Body of pancreas (tissue), 4 donors: ENCODE results near the gene RAMP1. TPM values are rescaled to one million over a fixed set of nuclear protein-coding genes. Genes with fewer than 3 reads are reported as not detected.

ENCODE experiments used
- ATAC-seq: fragments of 150-250 bp; one replicate; pipeline ENCODE4 v1.9.1; 2016
- DNase-seq, 4 donors: peaks; one replicate each; pipeline ENCODE4 v3.0.0-alpha.2; 2019
- H3K27ac ChIP-seq, 4 donors: fragments of 200-600 bp; sonication (generic); 1 replicate in 3 of 4; 2 replicates in 1 of 4; pipeline versions ENCODE4 v1.5.1 to v1.6.1; 2016 to 2019; ENCODE audit warnings: mild to moderate bottlenecking in 1 of 4, mixed read lengths in 1 of 4, moderate library complexity in 1 of 4
- H3K27me3 ChIP-seq, 2 donors: fragments of 200-600 bp; sonication (generic); one replicate each; pipeline ENCODE4 v1.6.0; 2016; ENCODE audit warnings: mild to moderate bottlenecking in 1 of 2
- H3K36me3 ChIP-seq, 2 donors: fragments of 200-600 bp; sonication (generic); replicated peaks in 1 of 2; 2 replicates each; pipeline ENCODE4 v1.5.1; 2016; ENCODE audit warnings: low read depth in 2 of 2; ENCODE audit not compliant: insufficient read depth in 1 of 2
- H3K4me1 ChIP-seq: fragments of 200-600 bp; sonication (generic); one replicate; pipeline ENCODE4 v1.6.0; 2016
- H3K4me3 ChIP-seq, 2 donors: fragments of 200-600 bp; sonication (generic); 1 replicate in 1 of 2; 2 replicates in 1 of 2; pipeline ENCODE4 v1.5.1; 2016 to 2019
- H3K9me3 ChIP-seq, 3 donors: fragments of 200-600 bp; sonication (generic); 1 replicate in 2 of 3; 2 replicates in 1 of 3; pipeline ENCODE4 v1.5.1; 2016
- POLR2A ChIP-seq, 3 donors: fragments of 450-650 bp; IDR thresholded peaks; one replicate each; pipeline ENCODE4 v1.6.1; 2016; ENCODE audit warnings: antibody characterized with exemption in 3 of 3, mild to moderate bottlenecking in 2 of 3
- WGBS, 2 donors: methylation state at CpG; one replicate each; pipeline ENCODE4 v1.1.5; 2017; 5-methylcytosine and 5-hydroxymethylcytosine counted together
- intact Hi-C: fragments of 100-400 bp; cut with DNase I; formaldehyde crosslinking; loops from one replicate; pipeline ENCODE4 v1.15.1; 2023
- total RNA-seq, 2 donors: library from RNA; depleted of rRNA; stranded (reverse); fragments of >200 nt; gene quantifications; one replicate each; pipeline ENCODE4 v1.1.0, GENCODE V29; 2016
- TF ChIP-seq, protein P1 (sequence below), 7 experiments: fragments of 450-650 bp in 4 of 7; fragments of 200-600 bp in 3 of 7; sonication (generic) in 3 of 7; IDR thresholded peaks; one replicate each; pipeline ENCODE4 v1.5.1; 2016 to 2019; ENCODE audit warnings: antibody characterized with exemption in 7 of 7

RAMP1 gene
- total RNA-seq, 2 donors from 2014 or later, result 74.2 to 85.4 TPM

DNA sequence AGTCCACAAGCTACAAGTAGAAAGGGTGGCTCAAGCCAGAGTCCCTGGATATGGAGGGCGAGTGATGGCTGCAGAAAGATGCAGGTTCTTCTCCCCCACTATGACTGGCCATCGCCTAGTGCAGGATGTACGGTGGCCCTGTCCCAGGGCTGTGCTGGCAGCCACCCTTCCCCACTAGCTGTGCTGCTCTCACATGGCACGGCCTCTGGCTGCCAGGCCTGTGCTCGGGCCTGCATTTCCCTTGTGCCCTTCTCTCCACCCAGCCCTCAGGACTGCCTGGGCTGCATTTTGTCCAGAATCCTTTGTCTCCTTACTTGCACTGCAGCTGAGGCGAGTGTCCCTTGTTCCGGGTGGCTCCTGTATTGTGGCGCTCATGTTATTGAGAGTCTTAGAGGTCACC, 1.6 kb upstream of the RAMP1 start:
- ATAC-seq (no peak), DNase-seq (peak in 1 of 4 donors; percentile 11)
- Histone ChIP-seq H3K27me3 (no peaks in the 10 kb centered on the region), H3K4me3 (no peak overlapping the region), H3K27ac (no peak overlapping the region), H3K9me3 (no peaks in the 10 kb centered on the region), H3K36me3 (no peaks in the 10 kb centered on the region), H3K4me1 (peaks cover 32% of the 10 kb centered on the region)
- WGBS, 2 donors, result 70 to 74% methylated on average over 7 to 8 of the region's 8 CpGs
- intact Hi-C loops, result loop anchor here (5.0 kb wide), 1 partner anchor 405 kb away; no protein-coding TSS in a partner anchor
- no peak for TF ChIP-seq POLR2A (IDR thresholded peaks at IDR 0.05)
- TF ChIP-seq, protein P1, sequence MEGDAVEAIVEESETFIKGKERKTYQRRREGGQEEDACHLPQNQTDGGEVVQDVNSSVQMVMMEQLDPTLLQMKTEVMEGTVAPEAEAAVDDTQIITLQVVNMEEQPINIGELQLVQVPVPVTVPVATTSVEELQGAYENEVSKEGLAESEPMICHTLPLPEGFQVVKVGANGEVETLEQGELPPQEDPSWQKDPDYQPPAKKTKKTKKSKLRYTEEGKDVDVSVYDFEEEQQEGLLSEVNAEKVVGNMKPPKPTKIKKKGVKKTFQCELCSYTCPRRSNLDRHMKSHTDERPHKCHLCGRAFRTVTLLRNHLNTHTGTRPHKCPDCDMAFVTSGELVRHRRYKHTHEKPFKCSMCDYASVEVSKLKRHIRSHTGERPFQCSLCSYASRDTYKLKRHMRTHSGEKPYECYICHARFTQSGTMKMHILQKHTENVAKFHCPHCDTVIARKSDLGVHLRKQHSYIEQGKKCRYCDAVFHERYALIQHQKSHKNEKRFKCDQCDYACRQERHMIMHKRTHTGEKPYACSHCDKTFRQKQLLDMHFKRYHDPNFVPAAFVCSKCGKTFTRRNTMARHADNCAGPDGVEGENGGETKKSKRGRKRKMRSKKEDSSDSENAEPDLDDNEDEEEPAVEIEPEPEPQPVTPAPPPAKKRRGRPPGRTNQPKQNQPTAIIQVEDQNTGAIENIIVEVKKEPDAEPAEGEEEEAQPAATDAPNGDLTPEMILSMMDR (IDR thresholded peaks at IDR 0.05), result no peak

DNA sequence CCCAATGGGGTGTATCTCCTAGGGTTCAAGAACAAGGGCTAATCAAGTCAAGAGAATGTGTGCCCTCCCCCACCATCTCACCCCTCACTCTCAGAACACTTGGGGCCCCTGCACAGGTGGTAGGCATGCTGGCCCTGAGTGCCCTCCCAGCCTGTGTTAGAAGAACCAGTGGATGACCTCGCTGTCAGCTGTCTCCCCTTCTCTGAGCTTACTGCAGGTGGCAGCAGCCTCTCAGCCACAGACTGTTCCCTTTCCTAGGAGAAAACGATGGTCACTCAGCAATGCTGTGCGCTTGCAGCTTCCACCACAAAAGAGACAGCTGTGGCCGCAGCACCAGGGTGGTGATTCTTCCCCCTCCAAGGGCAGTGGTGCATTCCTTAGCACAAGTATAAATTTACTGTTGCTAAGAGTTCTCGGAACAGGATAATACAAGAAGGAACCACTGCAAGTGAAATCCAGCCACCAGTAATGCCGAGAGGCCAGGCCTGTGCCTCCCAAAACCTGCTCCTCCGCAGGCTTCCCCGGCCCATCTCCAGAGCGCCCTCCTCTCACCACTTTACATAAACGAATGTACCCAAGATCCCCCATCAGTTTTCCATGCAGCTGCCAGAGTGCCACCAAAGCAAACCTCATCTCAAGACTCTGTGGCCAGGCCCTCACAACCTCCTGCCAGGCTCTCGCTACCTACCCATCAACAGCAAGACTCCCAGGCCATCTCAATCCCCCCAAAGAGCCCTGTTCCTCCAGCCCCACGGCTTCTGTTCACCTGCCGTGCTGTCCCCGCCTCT, 935 bp upstream of the RAMP1 start:
- Histone ChIP-seq H3K4me3 (no peak overlapping the region), H3K4me1 (peaks cover 39% of the 10 kb centered on the region), H3K9me3 (no peaks in the 10 kb centered on the region), H3K27ac (peak overlapping the region; percentile 55 to 96 (median 90)), H3K27me3 (no peaks in the 10 kb centered on the region), H3K36me3 (no peaks in the 10 kb centered on the region)
- DNase-seq, result peak; percentile 82 to 87 (median 84)
- TF ChIP-seq, protein P1 (IDR thresholded peaks at IDR 0.05), result peak; percentile 68 to 95 (median 94)
- TF ChIP-seq POLR2A (IDR thresholded peaks at IDR 0.05), result no peak
- ATAC-seq, result peak; percentile 59
- 11 to 19% methylated on average over 12 to 14 of the region's 14 CpGs for WGBS, 2 donors
- intact Hi-C loops, result loop anchor here (5.0 kb wide), 1 partner anchor 404 kb away; no protein-coding TSS in a partner anchor

DNA sequence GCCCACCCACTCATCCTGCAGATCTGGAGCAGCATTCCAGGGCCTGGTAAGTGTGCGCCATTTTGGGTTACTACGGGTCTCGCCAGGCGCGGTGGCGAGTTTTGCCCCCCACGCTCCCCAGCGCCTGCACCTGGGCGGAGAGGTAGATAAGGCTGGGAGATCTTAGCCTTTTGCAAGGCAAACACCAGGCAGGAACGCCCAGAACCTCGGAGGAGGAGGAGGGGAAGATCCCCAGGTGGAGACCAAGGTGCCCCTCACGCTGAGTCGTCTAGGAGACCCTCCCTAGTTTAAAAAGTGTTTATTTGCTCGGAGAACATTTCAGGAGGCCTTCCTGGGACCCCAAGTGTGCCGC, 365 bp upstream of the RAMP1 start:
- Histone ChIP-seq H3K9me3 (no peaks in the 10 kb centered on the region), H3K27ac (peak overlapping the region; percentile 55 to 96 (median 90)), H3K27me3 (no peaks in the 10 kb centered on the region), H3K4me3 (no peak overlapping the region), H3K4me1 (peaks cover 45% of the 10 kb centered on the region), H3K36me3 (no peaks in the 10 kb centered on the region)
- ATAC-seq (no peak), DNase-seq (peak in 3 of 4 donors; percentile 24 to 39 (median 38))
- intact Hi-C loops, result loop anchor here (5.0 kb wide), 1 partner anchor 403 kb away; no protein-coding TSS in a partner anchor
- peak in 1 of 3 donors; percentile 13 for TF ChIP-seq POLR2A (IDR thresholded peaks at IDR 0.05)
- TF ChIP-seq, protein P1 (IDR thresholded peaks at IDR 0.05), result no peak
- 18 to 22% methylated on average over 7 to 15 of the region's 15 CpGs for WGBS, 2 donors

DNA sequence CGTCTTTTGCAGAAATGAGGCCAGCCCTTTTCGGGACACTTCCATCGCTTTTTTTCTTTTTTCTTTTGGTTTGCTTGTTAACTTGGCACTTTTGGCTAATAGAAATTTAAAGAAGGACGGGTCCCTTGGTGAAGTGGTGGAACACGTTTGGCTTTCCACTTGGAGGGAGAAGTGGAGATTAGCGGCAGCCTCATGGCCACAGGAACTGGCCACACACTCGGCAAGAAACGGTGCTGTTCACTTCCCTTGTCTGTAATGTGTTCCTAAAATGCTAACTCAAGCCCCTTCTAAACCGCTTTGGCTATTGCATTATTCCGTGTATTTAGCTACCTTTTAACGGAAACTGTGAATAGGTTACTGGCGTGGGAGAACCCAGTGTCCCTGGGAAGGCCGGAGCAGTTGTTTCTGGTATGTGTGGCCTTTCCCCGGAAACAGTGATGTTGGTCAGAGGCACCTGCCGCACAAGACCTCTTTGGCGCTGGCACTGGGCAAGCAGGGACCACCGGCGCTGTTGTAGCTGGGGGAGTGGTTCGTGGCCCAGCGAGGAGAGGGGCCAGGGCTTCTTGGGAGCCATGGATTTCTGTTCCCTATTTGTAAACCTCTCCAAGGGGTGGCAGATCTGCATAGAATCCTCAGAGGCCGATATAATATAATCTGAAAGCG, 981 bp downstream of the RAMP1 start:
- Histone ChIP-seq H3K4me3 (peak overlapping the region; percentile 28 to 58), H3K9me3 (no peaks in the 10 kb centered on the region), H3K27ac (peak overlapping the region; percentile 55 to 96 (median 90)), H3K27me3 (no peaks in the 10 kb centered on the region), H3K4me1 (peaks cover 58% of the 10 kb centered on the region), H3K36me3 (no peaks in the 10 kb centered on the region)
- intact Hi-C loops, result no loop called here
- WGBS, 2 donors, result 11 to 17% methylated on average over 22 of the region's 22 CpGs
- TF ChIP-seq, protein P1 (IDR thresholded peaks at IDR 0.05), result no peak
- peak in 2 of 3 donors; percentile 5 to 37 for TF ChIP-seq POLR2A (IDR thresholded peaks at IDR 0.05)
- ATAC-seq (peak; percentile 14), DNase-seq (peak; percentile 46 to 56 (median 50))
